NCI-H774 (cell line): ENCODE results near the gene SLC6A6.
A peak's percentile ranks its signal among the peaks of the same experiment; 100 is the strongest.

ENCODE experiments used
- DNase-seq: peaks from one replicate; lab custom pipeline; 2025; lab: John Stamatoyannopoulos, UW

SLC6A6 gene

GRCh38 chr3:14372587-14372986 lies 29.8 kb upstream of the SLC6A6 start:
- no peak for DNase-seq

DNA sequence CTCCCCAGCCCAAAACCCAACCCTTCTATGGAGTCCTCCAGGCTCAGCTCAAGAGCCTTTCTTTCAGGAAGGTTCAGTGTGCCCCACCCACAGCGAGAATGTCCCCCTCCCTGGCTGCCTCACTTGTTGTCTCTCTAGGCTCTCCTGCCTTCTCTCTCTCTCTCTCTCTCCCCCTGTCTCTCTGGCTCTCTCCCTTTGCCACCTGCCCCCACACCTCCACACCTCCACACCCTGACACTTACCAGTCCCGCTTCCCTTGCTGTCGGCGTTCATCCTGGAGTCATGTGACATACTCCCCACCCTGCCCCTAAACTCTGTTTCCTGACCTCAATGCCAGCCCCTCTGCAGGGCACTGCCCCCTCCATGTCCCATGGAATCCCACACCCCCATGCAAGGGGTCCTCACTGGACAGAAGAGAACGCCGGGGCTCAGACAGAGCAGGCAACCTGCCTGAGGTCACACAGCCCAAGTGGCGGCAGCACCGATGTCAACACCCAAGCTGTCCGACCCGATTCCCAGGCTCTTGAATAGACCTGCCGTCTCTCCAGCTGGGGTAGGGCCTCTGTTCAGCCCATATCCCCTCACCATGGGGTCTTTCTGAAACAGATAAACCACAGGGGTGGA lies 28.5 kb upstream of the SLC6A6 start:
- DNase-seq = no peak

DNA sequence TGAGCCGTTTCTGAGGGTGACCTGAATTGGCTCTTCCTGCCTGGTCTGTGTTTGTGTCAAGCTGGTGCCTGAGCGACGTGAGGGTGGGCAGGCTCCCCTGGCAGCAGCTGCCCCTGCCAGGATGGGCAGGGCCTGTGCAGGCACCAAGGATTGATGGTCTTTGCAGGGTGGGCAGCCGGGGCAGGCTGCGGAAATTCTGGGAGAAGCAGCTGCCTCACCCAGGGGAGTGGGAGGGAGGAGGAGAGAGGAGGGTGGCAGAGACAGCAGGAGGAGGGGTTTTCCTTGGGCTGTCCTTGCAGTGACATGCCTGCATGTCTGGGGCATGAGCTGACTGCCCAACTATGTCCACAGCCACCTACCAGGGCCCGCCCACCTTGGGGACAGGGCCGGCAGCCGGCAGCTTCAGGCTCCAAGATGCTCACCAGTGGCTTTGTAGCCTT lies 27.9 kb upstream of the SLC6A6 start:
- no peak for DNase-seq

- no peak for DNase-seq
Measured at GRCh38 chr3:14375192-14375591, 27.2 kb upstream of the SLC6A6 start.

DNA sequence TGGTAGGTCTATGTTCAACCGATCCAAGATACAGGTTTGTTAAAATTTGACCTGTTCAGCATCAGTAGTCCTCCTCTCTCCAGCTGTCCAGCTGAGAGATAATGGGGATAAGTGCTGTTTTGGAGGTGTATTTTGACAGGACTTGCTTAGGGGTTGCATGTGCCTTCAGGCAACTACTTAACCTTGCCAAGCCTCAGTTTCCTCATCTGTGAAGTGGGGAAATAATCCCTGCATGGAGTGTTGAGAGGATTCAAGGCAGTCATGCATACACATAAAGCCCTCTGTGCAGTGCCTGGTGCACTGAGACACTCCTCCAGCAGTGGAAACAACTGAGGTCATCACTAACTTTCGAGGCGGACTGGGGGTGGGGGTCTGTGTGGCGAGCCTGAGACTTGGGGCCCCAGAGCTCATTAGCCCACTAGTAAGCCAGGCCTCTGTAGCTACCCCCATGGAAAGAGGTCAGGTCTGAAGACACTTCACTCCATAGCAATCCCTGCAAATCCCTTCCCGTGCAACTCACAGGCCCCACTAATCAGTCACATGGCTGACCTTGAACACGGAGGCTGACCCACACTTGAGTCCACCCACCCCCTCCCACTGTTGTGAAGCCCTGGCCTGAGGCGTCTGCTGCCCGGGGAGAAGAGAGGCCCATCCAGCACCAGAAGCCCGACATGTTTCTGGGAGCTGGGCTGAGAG lies 25.9 kb upstream of the SLC6A6 start:
- no peak for DNase-seq

DNA sequence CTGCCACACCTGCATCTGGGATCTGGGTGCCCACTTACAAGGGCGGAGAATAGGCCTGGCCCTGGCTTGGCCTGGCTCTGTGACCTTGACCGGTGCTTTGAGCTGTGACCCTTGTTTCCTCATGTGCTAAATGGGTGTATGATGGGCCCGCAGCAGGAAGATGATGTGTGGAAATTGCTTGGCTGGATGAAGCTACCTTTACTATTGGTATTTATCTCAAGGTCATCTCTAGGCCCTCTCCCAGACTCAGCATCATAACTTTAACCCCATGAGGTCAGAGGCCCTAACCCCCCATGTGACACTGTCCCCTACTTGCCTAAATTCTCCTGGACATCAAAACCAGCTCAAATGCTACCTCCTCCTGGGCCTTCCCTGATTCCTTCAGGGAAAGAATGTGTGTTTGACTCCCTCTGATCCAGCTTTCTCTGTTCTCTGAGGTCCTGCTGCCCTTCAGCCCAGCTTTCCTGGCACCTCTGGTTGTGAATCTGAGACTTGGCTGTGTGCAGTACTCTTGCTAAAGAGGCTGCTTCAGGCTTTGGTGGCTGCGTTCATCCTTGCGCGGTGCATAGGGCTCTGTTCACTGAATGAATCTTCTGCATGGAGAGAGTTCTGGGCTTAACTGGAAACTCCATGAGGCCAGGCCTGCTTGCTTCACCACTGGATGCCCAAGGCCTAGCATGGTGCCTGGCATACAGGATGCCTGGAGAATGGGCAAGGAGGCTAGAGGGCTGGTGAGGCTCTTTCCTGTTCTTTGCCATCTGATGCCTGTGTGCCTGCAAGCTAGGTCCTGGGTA lies 25.2 kb upstream of the SLC6A6 start:
- no peak for DNase-seq

GRCh38 chr3:14377838-14378169 lies 24.6 kb upstream of the SLC6A6 start:
- no peak for DNase-seq

GRCh38 chr3:14378415-14378814 lies 24.0 kb upstream of the SLC6A6 start:
- DNase-seq = no peak

- peak; percentile 6 for DNase-seq
Measured at GRCh38 chr3:14379843-14380242, 22.6 kb upstream of the SLC6A6 start.

DNA sequence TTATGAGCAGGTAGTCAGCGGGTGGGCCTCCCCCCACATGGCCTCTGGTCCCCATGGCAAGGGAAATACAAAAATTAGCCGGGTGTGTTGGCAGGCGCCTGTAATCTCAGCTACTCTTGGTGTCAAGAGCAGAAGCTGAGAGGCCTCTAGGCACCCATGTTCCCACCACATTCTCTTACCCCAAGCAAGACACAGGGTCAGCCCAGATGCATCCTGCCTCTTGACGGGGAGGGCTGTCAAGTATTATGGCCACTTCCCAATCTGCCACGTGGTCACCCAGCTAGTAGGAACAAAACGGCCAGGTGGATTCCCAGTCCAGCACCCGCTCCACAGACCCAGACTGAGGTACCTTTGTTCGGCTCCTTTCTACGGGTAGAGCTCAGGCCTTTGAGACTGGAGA lies 16.2 kb upstream of the SLC6A6 start:
- no peak for DNase-seq

GRCh38 chr3:14388201-14388600 lies 14.2 kb upstream of the SLC6A6 start:
- DNase-seq = no peak

GRCh38 chr3:14389166-14389606 lies 13.2 kb upstream of the SLC6A6 start:
- DNase-seq = no peak

- DNase-seq = no peak
Measured at GRCh38 chr3:14389716-14390115, 12.7 kb upstream of the SLC6A6 start.

DNA sequence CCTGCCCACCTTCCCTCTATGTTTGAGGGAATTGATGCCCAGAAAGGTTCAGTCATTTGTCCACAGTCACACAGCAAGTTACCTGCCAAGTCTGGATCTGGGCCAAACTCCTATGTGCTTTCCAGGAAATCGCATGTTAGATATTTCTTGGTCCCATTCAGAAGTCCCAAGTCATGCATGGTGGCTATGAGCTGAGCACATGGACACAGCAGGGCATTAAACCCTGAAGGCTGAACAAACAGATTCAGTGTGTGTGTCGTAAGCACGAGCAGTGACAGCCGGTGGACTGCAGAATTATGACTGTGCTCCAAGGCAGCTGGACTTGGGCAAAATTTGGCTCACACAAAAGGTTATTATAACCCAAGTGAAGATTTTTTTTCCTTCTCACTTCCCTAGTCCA lies 11.4 kb upstream of the SLC6A6 start:
- peak; percentile 33 for DNase-seq

- no peak for DNase-seq
Measured at GRCh38 chr3:14392231-14392630, 10.2 kb upstream of the SLC6A6 start.

- DNase-seq = no peak
Measured at GRCh38 chr3:14392803-14393319, 9.5 kb upstream of the SLC6A6 start.

- DNase-seq = no peak
Measured at GRCh38 chr3:14393440-14394106, 8.8 kb upstream of the SLC6A6 start.

DNA sequence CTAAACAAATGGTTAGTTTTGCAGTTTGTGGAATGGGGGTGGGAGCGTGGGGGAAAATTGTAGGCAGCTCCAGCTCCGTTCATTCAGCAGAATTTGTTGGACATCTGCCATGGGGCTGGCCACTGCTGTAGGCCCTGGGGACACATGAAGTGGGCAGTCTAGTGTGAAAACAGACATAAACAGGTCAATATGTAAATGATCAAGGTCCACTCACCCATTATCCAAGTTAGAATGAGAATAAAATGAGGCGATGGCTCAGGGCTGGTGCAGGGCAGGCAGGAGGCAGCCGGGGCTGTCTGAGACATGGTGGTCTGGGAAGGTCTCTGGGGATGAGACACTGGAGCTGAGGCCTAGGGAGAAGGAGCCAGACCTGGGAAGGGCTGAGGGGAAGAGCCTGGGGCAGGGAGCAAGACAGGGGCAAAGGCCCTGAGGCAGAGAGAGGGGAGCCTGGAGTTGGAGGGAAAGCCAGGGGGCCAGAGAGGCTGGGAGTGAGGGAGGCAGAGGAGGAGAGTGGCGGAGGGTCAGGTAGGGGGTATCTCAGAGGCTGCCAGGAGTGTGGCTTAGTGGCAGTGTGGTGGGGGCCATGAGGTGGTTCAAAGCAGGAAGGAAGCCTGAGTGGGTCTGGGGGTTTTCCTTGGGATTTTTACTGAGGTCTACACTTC lies 6.2 kb upstream of the SLC6A6 start:
- DNase-seq = no peak

DNA sequence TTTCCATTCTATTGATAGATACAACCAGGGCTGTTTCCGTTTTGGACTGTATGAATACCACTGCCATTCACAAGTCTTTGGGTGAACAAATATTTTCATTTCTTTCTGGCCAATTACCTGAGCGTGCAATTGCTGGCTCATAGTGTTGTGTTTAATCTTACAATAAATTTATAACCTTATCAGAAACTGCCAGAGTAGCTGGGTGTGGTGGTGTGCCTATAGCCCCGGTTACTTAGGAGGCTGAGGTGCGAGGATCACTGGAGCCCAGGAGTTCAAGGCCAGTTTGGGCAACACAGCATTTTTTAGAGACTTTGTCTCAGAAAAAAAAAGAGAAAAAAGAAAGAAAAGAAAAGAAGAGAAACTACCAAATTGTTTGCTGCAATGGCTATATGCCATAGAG lies 5.4 kb upstream of the SLC6A6 start:
- no peak for DNase-seq

GRCh38 chr3:14397531-14397930 lies 4.9 kb upstream of the SLC6A6 start:
- DNase-seq = no peak

GRCh38 chr3:14397940-14398796 lies 4.2 kb upstream of the SLC6A6 start:
- no peak for DNase-seq
